IMR-90 (cell line): ENCODE measurements around the gene ZNF862. TPM values are rescaled to one million over a fixed set of nuclear protein-coding genes. Genes with fewer than 3 reads are reported as not detected.
A peak's percentile ranks its signal among the peaks of the same experiment; 100 is the strongest.

Experiments
- ATAC-seq: fragments of 200-7000 bp; cut with Tn5 transposase; 2 replicates; pipeline ENCODE4 v1.9.1; 2020; ENCODE audit warnings: low read depth, mild to moderate bottlenecking, moderate library complexity
- BruUV-seq: library from RNA; stranded (reverse); fragments of 400-500 nt; replicated peaks from 2 replicates; lab custom pipeline; 2021; lab: Mats Ljungman, UMichigan
- CTCF ChIA-PET: fragments of 300-600 bp; formaldehyde crosslinking; extraction: SDS; loops from one replicate; lab custom pipeline; 2021; ENCODE audit warnings: antibody characterized with exemption; lab: Yijun Ruan, JAX
- POLR2A ChIA-PET: fragments of 300-600 bp; sonication (Branson Sonifier 250); formaldehyde crosslinking; loops from one replicate; lab custom pipeline; 2022; ENCODE audit warnings: antibody characterized with exemption; ENCODE audit not compliant: unreplicated experiment; lab: Charles Lee
- DNase-seq: peaks from one replicate; pipeline ENCODE4 v3.0.0; 2013
- H2AFZ ChIP-seq: replicated peaks from 2 replicates; pipeline ENCODE3; 2013; ENCODE audit warnings: low read length, mild to moderate bottlenecking; ENCODE audit not compliant: poor library complexity
- H2AK5ac ChIP-seq: 2 replicates; pipeline ENCODE4 v1.6.1; 2013; ENCODE audit warnings: low read depth, low read length, inconsistent platforms
- H2AK9ac ChIP-seq: replicated peaks from 2 replicates; pipeline ENCODE3; 2013; ENCODE audit warnings: mild to moderate bottlenecking, low read depth, low read length, moderate library complexity; ENCODE audit not compliant: poor library complexity
- H2BK120ac ChIP-seq: 2 replicates; pipeline ENCODE4 v1.6.1; 2013; ENCODE audit warnings: low read depth, low read length, inconsistent platforms
- H2BK15ac ChIP-seq: 3 replicates; pipeline ENCODE4 v1.6.1; 2013; ENCODE audit warnings: low read depth, low read length, inconsistent platforms
- H2BK20ac ChIP-seq: 2 replicates; pipeline ENCODE4 v1.6.1; 2013; ENCODE audit warnings: low read depth, mild to moderate bottlenecking, inconsistent platforms, low read length, moderate library complexity
- H2BK5ac ChIP-seq: 2 replicates; pipeline ENCODE4 v1.6.1; 2013; ENCODE audit warnings: mild to moderate bottlenecking, low read depth, low read length, inconsistent platforms; ENCODE audit not compliant: poor library complexity, severe bottlenecking
- H3K14ac ChIP-seq: replicated peaks from 2 replicates; pipeline ENCODE4 v1.6.1; 2013; ENCODE audit warnings: low read depth, low read length, inconsistent platforms
- H3K18ac ChIP-seq: 2 replicates; pipeline ENCODE4 v1.6.1; 2013; ENCODE audit warnings: low read depth, low read length, control low read depth
- H3K23ac ChIP-seq: 2 replicates; pipeline ENCODE4 v1.6.1; 2013; ENCODE audit warnings: low read depth, low read length, inconsistent platforms
- H3K27ac ChIP-seq: 2 replicates; pipeline ENCODE4 v1.5.1; 2013; ENCODE audit warnings: mild to moderate bottlenecking, control low read depth, low read length; ENCODE audit not compliant: insufficient read depth
- H3K27me3 ChIP-seq: 2 replicates; pipeline ENCODE4 v1.6.1; 2013; ENCODE audit warnings: low read length; ENCODE audit not compliant: control insufficient read depth, insufficient read depth
- H3K36me3 ChIP-seq: 2 replicates; pipeline ENCODE4 v1.6.1; 2013; ENCODE audit warnings: low read length, mixed read lengths; ENCODE audit not compliant: control insufficient read depth, insufficient read depth
- H3K4ac ChIP-seq: 2 replicates; pipeline ENCODE4 v1.6.1; 2013; ENCODE audit warnings: low read depth, low read length, inconsistent platforms
- H3K4me1 ChIP-seq: 2 replicates; pipeline ENCODE4 v1.6.1; 2013; ENCODE audit warnings: low read length, mixed read lengths; ENCODE audit not compliant: control insufficient read depth, insufficient read depth
- H3K4me2 ChIP-seq: 2 replicates; pipeline ENCODE4 v1.6.1; 2013; ENCODE audit warnings: low read depth, mild to moderate bottlenecking, control low read depth, low read length, moderate library complexity
- H3K4me3 ChIP-seq: 2 replicates; pipeline ENCODE4 v1.5.1; 2013; ENCODE audit warnings: low read depth, mild to moderate bottlenecking, control low read depth, low read length, moderate library complexity; ENCODE audit not compliant: insufficient read depth
- H3K56ac ChIP-seq: 2 replicates; pipeline ENCODE4 v1.6.1; 2013; ENCODE audit warnings: low read length, inconsistent platforms; ENCODE audit not compliant: insufficient read depth; ENCODE audit errors: extremely low read depth
- H3K79me1 ChIP-seq, 2 experiments: 2 replicates each; pipeline ENCODE4 v1.6.1; 2013; ENCODE audit warnings: low read length in 2 of 2, inconsistent platforms in 1 of 2, low read depth in 1 of 2
- H3K9ac ChIP-seq: 2 replicates; pipeline ENCODE4 v1.6.1; 2013; ENCODE audit warnings: low read depth, low read length, control low read depth
- H3K9me1 ChIP-seq: 2 replicates; pipeline ENCODE4 v1.6.1; 2013; ENCODE audit warnings: low read length, inconsistent platforms; ENCODE audit not compliant: insufficient read depth
- H3K9me3 ChIP-seq: 2 replicates; pipeline ENCODE4 v1.6.1; 2013; ENCODE audit warnings: low read length; ENCODE audit not compliant: control insufficient read depth, insufficient read depth
- H4K20me1 ChIP-seq: 2 replicates; pipeline ENCODE4 v1.6.1; 2013; ENCODE audit warnings: low read length, inconsistent platforms; ENCODE audit not compliant: insufficient read depth
- H4K5ac ChIP-seq: 2 replicates; pipeline ENCODE4 v1.6.1; 2013; ENCODE audit warnings: mild to moderate bottlenecking, low read depth, low read length, control low read depth
- H4K8ac ChIP-seq, 2 experiments: 2 replicates each; pipeline ENCODE4 v1.6.1; 2013; ENCODE audit warnings: low read depth in 2 of 2, low read length in 2 of 2, control low read depth in 1 of 2, inconsistent platforms in 1 of 2
- H4K91ac ChIP-seq: 2 replicates; pipeline ENCODE4 v1.6.1; 2013; ENCODE audit warnings: low read depth, low read length, inconsistent platforms; ENCODE audit not compliant: insufficient read depth
- BHLHE40 ChIP-seq: fragments of 150-350 bp; IDR thresholded peaks from 2 replicates; pipeline ENCODE4 v1.6.1; 2016; ENCODE audit warnings: mild to moderate bottlenecking, low read depth, low read length
- CEBPB ChIP-seq: IDR thresholded peaks from 2 replicates; pipeline ENCODE4 v1.6.1; 2012; ENCODE audit warnings: low read depth, low read length, improper control_type of control experiment
- CHD1 ChIP-seq: IDR thresholded peaks from 2 replicates; pipeline ENCODE4 v1.6.1; 2012; ENCODE audit warnings: low read depth, low read length, improper control_type of control experiment
- MAFK ChIP-seq: IDR thresholded peaks from 2 replicates; pipeline ENCODE4 v1.6.1; 2012; ENCODE audit warnings: low read depth, low read length, improper control_type of control experiment
- MXI1 ChIP-seq: IDR thresholded peaks from 2 replicates; pipeline ENCODE4 v1.6.1; 2012; ENCODE audit warnings: low read depth, mild to moderate bottlenecking, low read length, moderate library complexity, borderline replicate concordance
- NFE2L2 ChIP-seq: fragments of 150-350 bp; IDR thresholded peaks from 2 replicates; pipeline ENCODE4 v1.6.1; 2016; ENCODE audit warnings: low read depth, mild to moderate bottlenecking, low read length
- POLR2A ChIP-seq: IDR thresholded peaks from 2 replicates; pipeline ENCODE4 v1.6.1; 2012; ENCODE audit warnings: mild to moderate bottlenecking, low read depth, low read length
- RCOR1 ChIP-seq: IDR thresholded peaks from 2 replicates; pipeline ENCODE4 v1.6.1; 2012; ENCODE audit warnings: mild to moderate bottlenecking, low read length, improper control_type of control experiment; ENCODE audit not compliant: insufficient replicate concordance
- RFX5 ChIP-seq: IDR thresholded peaks from 2 replicates; pipeline ENCODE4 v1.8.0; 2012; ENCODE audit warnings: low read depth, mild to moderate bottlenecking, low read length, moderate library complexity
- WGBS, 2 experiments: methylation state at CpG; one replicate each; pipeline versions ENCODE4 v1.1.5 to v1.1.7; 2013; ENCODE audit warnings: missing lambda C conversion rate in 2 of 2; ENCODE audit not compliant: insufficient read length in 1 of 2; ENCODE audit errors: extremely low coverage in 2 of 2; 5-methylcytosine and 5-hydroxymethylcytosine counted together
- dilution Hi-C: fragments of 300-500 bp; cut with HindIII; formaldehyde crosslinking; loops from one replicate; pipeline ENCODE4 v1.14.3; 2018; ENCODE audit warnings: low sequenced_read_pairs; ENCODE audit not compliant: unreplicated experiment
- in situ Hi-C: fragments of 300-500 bp; cut with MboI; formaldehyde crosslinking; loops from 3 replicates; pipeline ENCODE4 v1.14.3; 2019; ENCODE audit warnings: low sequenced_read_pairs, inconsistent platforms, mixed read lengths
- intact Hi-C: fragments of 100-400 bp; cut with micrococcal nuclease; formaldehyde crosslinking; loops from 2 replicates; pipeline ENCODE4 v1.10.0; 2022
- polyA plus RNA-seq, 3 experiments: library from polyadenylated mRNA; depleted of rRNA; stranded (reverse); fragments of >200 nt; gene quantifications; 2 replicates each; pipeline ENCODE4 v1.2.3, GENCODE V29; 2012; ENCODE audit warnings: low replicate concordance in 1 of 3
- total RNA-seq: library from RNA; depleted of rRNA; stranded (reverse); fragments of >200 nt; gene quantifications from 2 replicates; pipeline ENCODE4 v1.2.3, GENCODE V29; 2012
- TF ChIP-seq, protein P1 (sequence below): conservative IDR thresholded peaks from 2 replicates; pipeline ENCODE4 v1.5.1; 2012; ENCODE audit warnings: mild to moderate bottlenecking, low read depth, low read length, improper control_type of control experiment
- TF ChIP-seq, protein P2 (sequence below): fragments of 150-350 bp; IDR thresholded peaks from 2 replicates; pipeline ENCODE4 v1.6.1; 2016; ENCODE audit warnings: low read depth, mild to moderate bottlenecking, low read length, moderate library complexity, borderline replicate concordance

ZNF862 gene
- total and polyA plus RNA-seq, 2 of the 4 experiments (the other 2 are of a cell fraction), result 5.9 to 10.8 TPM

DNA sequence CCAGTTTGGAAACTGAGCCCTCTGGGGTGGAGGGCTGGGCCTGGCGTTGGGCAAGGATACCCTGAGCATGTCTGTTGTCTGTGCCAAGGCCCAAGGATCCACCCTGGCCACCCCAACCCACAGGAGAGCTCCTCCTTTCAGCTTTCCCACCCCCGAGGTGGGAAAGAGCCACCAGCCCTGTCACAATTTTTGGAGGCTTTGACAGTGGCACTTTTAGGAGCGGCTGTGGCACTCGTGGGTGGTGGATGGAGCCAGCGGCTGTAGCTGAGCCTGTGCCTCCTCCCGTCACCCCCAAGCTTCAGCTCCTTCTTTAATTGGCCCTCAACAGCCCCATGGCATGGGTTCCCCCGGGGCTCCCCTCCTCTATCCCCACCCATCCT lies 18.2 kb upstream of the ZNF862 start (continued):
- TF ChIP-seq MXI1 (no peak), NFE2L2 (no peak), BHLHE40 (no peak)

DNA sequence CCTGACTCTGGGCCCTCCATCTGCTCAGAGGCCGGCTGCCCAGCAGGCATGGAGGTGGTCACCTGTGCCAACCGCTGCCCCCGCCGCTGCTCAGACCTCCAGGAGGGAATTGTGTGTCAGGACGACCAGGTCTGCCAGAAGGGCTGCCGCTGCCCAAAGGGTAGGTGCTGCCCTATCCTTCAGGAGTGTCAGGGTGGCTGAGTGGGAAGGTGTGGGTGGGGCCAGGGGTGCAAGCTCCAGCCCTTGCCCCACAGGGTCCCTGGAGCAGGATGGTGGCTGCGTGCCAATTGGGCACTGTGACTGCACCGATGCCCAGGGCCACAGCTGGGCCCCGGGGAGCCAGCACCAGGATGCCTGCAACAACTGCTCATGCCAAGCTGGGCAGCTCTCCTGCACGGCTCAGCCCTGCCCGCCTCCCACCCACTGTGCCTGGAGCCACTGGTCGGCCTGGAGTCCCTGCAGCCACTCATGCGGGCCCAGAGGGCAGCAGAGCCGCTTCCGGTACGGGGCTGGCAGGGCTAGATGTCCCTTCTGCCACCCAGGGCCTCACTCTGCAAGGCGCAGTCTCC lies 17.5 kb upstream of the ZNF862 start:
- Histone ChIP-seq H4K20me1 (no peaks in the 10 kb centered on the region), H4K8ac (no peak overlapping the region), H2AK9ac (no peak overlapping the region), H3K4me3 (no peak overlapping the region), H3K79me1 (no peaks in the 10 kb centered on the region), H3K23ac (no peak overlapping the region), H3K9me1 (no peaks in the 10 kb centered on the region), H3K9ac (no peak overlapping the region), H2BK5ac (no peak overlapping the region), H2AK5ac (no peak overlapping the region), H3K4me1 (no peaks in the 10 kb centered on the region), H2BK120ac (no peak overlapping the region), H2BK15ac (no peak overlapping the region), H3K36me3 (no peaks in the 10 kb centered on the region), H3K27ac (no peak overlapping the region), H3K14ac (no peak overlapping the region), H3K9me3 (no peaks in the 10 kb centered on the region), H2BK20ac (no peak overlapping the region), H4K91ac (no peak overlapping the region), H2AFZ (peak overlapping the region; percentile 32), H3K27me3 (peaks cover 15% of the 10 kb centered on the region; the same call in 1 of the 2 replicates), H3K4ac (no peak overlapping the region), H3K56ac (no peak overlapping the region), H3K4me2 (no peak overlapping the region), H4K5ac (no peak overlapping the region), H3K18ac (no peak overlapping the region)
- in situ Hi-C loops, result no loop called here
- no peak for ATAC-seq
- DNase-seq, result no peak
- CTCF ChIA-PET, result no interaction called here
- WGBS, 2 experiments, result 70% methylated on average over 8 of the region's 17 CpGs; no CpG with 5 or more reads in 1 of the 2 experiments
- no TSS peak for BruUV-seq
- POLR2A ChIA-PET, result no interaction called here
- intact Hi-C loops, result no loop called here
- dilution Hi-C loops, result no loop called here
- TF ChIP-seq CEBPB, result no peak
- TF ChIP-seq RCOR1, result no peak
- TF ChIP-seq, protein P1, sequence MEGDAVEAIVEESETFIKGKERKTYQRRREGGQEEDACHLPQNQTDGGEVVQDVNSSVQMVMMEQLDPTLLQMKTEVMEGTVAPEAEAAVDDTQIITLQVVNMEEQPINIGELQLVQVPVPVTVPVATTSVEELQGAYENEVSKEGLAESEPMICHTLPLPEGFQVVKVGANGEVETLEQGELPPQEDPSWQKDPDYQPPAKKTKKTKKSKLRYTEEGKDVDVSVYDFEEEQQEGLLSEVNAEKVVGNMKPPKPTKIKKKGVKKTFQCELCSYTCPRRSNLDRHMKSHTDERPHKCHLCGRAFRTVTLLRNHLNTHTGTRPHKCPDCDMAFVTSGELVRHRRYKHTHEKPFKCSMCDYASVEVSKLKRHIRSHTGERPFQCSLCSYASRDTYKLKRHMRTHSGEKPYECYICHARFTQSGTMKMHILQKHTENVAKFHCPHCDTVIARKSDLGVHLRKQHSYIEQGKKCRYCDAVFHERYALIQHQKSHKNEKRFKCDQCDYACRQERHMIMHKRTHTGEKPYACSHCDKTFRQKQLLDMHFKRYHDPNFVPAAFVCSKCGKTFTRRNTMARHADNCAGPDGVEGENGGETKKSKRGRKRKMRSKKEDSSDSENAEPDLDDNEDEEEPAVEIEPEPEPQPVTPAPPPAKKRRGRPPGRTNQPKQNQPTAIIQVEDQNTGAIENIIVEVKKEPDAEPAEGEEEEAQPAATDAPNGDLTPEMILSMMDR, result no peak
- no peak for TF ChIP-seq RFX5
- TF ChIP-seq, protein P2, sequence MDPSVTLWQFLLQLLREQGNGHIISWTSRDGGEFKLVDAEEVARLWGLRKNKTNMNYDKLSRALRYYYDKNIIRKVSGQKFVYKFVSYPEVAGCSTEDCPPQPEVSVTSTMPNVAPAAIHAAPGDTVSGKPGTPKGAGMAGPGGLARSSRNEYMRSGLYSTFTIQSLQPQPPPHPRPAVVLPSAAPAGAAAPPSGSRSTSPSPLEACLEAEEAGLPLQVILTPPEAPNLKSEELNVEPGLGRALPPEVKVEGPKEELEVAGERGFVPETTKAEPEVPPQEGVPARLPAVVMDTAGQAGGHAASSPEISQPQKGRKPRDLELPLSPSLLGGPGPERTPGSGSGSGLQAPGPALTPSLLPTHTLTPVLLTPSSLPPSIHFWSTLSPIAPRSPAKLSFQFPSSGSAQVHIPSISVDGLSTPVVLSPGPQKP, result no peak
- TF ChIP-seq MXI1, result no peak
- TF ChIP-seq POLR2A, result no peak
- no peak for TF ChIP-seq MAFK
- TF ChIP-seq CHD1, result no peak
